ENCODE results near the gene FAM174C. TPM values are rescaled to one million over a fixed set of nuclear protein-coding genes. Genes with fewer than 3 reads are reported as not detected.

FAM174C gene
- polyA plus RNA-seq, 4 donors: 13.3 to 29.7 (median 15.8) TPM

DNA sequence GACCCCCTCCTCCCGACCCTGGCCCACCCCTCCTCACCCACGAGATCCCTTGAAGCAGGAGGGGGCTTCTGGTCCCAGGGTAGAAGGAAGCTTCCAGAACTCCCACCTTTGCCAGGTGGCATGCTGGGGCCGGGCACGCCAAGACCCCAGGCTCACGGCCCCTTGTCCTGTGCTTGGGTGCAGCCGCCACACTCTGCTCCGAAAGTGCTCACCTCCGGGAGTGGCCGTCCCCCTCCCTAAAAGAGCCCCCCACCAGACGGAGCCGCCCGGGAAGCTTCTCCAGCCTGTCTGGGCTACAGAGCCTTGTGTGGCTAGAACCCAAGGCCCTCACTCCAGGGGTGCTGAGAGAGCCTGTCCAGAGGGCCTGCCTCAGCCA is 8.6 kb downstream of the FAM174C start:
- no peak for DNase-seq (ENCODE audit: low read depth in 4 of 4, low spot score in 3 of 4)

DNA sequence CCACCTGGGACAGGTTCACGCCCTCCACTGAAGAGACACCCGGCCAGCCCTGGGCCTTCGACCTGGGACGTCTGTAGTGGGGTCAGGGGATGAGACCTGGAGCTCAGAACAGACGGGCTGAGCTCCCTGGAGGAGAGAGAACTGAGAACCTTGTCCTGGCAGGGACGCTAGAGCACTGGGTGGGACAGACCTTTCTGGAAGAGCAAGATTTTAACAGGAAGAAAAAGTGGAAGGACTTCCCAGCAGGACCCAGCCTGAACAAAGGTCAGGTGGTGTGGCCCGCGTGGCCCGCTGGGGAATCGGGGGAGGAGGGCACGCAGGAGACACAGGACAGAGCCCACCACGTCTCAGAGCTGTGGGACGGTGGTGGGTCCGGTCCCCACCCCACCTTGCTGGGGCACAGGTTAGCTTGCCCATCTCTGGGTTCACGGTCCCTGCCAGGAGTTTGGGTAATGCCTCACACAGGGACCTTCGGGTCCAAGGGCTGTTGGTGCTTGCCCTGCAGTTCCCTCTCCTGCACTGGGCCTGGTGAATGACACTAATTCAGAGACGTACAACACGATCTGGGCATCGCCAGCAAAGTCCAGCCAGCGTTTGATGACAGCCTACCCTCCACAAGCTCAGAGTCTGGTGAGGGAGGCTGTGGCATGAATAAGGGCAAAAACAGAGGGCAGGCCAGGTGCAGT is 9.1 kb downstream of the FAM174C start:
- no peak for DNase-seq (ENCODE audit: low read depth in 4 of 4, low spot score in 3 of 4)

DNA sequence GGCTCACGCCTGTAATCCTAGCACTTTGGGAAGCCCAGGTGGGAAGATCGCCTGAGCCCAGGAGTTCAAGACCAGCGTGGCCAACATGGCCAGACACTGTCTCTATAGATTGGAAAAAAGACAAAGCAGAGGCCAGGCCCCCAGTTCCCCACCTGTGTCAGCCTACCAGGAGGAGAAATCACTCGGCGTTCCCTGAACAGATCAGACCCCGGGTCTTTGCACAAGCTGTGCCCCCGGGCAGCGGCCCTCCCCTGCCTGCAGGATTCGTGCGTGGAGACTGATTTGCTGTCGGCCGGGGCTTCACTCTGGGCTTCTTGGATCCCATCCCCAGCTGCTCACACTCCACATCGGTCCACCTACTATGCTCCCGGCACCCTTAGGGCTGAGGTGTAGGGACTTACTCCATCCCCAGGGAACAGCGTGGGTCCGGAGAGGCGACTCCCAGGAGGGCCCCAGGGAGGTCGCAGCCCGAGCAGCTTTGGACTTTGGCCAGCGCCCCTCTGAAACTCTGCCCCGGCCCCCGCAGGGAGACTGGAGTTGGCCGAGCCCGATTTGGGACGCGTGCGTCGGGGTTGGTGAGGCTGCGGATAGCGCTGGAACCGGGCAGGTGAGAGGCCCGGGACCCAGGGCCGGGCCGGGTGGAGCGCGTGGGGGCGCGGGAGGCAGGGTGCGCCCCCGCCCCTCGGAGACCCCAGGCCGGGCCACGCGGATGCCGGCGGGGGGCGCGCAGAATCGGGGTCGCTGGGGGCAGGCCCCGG is 9.8 kb downstream of the FAM174C start:
- no peak for DNase-seq (ENCODE audit: low read depth in 4 of 4, low spot score in 3 of 4)

DNA sequence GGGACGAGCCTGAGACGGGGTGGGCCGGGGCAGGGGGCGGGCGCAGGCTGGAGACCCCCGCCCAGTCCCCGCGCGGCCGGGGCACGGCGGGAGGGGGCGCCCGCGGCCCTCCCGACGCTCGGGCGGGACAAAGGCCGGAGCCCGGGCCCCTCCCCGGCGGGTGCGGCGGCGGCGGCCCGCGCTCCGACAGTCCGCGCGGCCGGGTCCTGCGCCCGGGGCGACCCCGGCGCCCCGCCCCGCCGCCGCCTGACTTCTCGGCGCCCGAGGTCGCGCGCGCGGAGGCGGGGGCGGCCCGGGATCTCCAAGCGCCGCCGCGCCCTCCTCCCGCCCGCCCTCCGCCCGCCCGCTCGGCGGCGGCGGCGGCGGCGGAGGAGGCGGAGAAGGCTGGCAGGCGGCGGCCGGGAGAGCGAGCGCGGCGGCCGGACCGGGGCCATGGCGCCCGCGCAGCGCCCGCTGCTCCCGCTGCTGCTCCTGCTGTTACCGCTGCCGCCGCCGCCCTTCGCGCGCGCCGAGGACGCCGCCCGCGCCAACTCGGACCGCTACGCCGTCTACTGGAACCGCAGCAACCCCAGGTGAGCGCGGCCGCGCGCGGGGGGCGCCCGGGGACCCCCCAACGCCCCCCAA is 10.5 kb downstream of the FAM174C start, which contains the start of gene EFNA2:
Gene EFNA2, plus strand, starts transcription at position 137 of the 624 bp plus-strand sequence. Its CDS starts 296 bp downstream, at position 433.
- no peak for DNase-seq (ENCODE audit: low read depth in 4 of 4, low spot score in 3 of 4)

DNA sequence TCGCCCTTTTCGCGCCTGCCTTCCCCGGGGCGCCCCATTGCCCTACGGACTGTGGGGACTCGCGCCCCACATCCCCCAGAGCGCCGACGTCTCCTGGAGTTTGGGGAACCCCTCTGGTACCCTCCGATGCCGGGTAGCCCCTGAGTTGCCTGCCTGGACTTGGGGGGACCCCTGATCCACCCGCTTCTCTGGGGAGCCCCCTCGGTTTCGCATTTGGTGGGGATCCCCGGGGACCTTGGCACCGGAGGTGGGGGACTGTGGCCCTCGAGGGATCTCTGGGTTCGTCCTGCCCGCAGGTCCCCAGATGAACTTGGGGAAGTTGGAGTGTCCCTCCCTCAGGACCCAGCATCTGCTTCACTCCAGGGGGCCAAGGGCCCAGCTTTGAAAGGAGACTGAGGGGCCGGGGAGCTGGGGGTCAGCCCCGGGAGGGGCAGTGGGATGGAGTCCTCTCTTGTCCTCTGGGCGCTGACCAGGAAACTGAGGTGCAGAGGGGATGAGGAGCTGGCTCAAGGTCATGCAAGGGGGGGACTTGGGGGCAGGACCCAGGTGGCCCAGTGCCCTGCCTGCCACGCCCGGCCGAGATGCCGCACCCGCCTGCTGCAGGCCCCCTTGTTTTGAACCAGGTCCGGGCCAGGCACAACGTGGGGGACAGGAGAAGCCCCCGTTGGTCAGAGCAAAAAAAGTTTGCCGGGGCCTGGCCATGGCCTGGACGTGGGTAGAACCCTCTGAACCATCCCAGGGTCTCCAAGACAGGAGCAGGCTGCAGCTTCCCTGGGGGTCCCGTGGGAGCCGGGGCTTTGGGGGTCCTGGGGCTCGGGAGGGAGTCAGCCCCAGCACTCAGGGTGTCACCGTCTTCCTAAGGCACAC is 11.4 kb downstream of the FAM174C start:
- no peak for DNase-seq (ENCODE audit: low read depth in 4 of 4, low spot score in 3 of 4)

DNA sequence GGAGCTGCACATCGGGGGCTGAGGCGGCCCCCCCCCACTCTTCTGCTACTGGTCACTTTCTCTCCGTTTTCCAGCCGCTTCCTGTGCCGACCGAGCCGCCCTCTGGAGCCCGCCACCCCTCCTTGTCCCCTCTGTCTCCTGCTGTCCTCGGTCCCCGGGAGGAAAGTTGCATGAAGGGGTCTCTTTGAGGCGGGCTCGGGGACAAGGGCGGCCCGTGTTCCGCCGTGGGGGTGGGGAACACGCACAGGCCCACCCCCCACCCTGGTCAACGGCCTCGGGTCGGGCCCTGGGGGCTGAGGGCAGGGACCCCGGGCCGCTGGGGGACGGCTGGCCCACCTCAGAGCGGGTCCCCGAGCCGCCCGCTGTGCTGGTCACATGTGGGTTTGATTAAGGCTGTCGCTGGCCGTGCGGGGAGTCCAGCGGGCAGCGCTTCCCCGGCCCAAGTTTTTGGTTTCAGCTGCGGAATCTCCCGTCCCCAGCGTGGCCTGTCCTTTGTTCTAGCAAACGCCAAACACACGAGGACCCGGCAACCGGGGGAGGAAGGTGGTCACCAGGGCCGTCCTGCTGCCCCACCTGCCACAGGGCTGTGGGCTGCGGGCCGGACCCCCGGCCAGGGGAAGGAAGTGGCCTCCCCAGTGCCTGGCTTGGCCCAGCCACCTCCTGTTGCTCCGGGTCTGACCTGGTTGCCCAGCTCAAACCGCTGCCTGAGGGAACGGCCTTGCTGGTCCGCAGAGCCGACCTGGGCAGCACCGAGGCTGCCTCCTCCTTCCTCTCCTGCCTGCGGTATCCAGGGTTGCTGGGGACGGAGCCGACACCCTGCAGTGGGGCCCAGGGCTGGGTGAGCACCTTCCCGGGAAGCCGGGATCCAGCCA is 12.3 kb downstream of the FAM174C start:
- no peak for DNase-seq (ENCODE audit: low read depth in 4 of 4, low spot score in 3 of 4)

DNA sequence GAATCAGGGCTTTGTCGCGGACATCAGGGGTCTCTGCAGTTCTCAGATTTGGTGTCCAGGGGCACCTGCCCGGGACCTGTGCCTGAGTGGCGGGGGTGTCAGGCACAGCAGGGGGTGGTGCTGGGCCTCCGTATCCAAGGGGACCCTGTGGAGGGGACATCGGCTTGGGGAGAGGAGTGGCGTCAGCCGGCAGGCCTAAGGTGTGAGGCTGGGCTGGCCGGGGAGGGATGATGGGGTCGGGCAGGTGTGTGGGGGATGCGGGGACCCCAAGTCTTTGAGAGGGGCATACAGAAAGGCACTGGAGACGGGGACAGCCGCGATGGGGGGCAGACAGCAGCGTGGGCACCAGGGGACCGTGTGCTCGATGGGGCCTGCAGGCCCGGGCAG is 12.9 kb downstream of the FAM174C start:
- no peak for DNase-seq (ENCODE audit: low read depth in 4 of 4, low spot score in 3 of 4)

DNA sequence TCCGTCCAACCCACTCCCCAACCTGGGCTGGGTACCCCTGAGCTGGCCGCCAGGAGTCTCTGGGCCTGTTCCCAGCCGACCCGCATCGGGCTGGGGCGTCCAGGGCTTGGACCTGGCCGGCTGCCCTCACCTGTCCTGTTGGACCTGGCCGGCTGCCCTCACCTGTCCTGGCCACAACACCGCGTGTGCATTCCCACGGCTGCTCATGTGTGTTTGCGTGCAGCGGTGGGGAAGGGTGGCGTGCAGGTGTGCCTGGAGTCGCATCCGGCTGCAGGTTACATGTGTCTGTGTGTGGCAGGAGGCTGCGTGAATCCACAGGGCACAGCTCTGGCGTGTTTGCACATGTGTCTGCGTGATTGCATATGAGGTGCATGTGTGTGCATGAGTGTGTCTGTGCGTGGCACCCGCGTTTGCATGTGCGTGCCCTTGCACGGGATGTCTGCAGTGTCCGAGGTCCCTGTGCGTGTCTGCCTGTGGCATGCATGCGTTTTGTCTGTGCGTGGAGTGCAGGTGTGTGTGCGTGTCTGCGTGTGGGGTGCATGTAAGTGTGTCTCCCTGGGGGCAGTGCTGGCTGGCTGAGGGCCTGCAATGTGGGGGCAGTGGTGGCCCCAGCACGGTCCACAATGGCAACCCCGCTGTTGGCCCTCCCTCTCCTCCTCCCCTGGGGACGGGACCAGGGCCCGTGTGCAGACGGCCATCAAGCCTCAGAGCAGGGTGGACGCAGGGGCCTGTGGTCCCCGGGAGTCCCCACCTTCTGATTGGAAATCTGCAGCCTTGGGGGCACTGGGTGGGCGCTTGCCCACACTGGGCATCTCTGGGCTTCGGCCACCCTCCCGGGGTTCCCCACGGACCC is 13.7 kb downstream of the FAM174C start:
- DNase-seq (ENCODE audit: low read depth in 4 of 4, low spot score in 3 of 4): no peak

DNA sequence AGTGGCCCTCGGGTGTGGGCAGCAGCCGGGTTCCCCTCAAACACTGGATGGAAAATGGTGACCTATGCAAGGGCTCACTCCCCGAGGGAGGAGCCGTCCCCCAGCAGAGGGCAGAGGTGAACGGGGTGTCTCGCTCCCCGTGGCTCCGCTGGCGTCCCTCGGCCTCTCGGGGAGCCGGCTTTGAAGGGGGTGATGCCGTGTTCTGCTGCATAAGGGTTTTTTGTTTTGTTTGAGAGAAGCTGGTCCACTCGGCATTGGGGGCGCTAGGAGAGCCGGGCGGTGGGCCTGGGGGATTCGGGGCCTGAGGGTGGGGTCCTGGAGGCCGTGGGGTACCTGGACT is 14.3 kb downstream of the FAM174C start:
- DNase-seq (ENCODE audit: low read depth in 4 of 4, low spot score in 3 of 4): no peak

DNA sequence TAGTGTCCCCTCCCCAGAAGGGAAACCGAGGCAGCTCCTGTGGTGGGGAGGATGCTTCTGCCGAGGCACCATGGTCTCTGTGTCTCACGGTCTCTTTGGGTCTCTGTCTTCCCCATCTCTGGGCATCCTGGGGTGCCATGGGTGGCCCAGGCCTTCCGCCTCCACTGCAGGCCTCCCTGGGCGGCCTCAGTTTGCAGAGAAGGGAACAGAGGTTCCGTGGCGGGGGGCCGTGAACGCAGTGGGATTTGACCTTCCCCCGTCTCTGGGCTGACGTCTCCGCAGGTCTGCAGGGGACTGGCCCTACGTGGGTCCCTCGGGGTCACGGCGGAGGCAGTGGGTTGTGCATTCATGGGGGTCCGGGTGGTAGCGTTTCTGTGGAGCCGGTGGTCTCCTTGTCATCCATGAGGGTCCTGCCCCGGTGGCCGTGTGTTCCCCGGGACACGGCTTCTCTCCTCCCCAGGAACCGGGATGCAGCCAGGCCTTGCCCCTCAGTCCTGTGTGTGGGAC is 14.9 kb downstream of the FAM174C start:
- DNase-seq (ENCODE audit: low read depth in 4 of 4, low spot score in 3 of 4): no peak

DNA sequence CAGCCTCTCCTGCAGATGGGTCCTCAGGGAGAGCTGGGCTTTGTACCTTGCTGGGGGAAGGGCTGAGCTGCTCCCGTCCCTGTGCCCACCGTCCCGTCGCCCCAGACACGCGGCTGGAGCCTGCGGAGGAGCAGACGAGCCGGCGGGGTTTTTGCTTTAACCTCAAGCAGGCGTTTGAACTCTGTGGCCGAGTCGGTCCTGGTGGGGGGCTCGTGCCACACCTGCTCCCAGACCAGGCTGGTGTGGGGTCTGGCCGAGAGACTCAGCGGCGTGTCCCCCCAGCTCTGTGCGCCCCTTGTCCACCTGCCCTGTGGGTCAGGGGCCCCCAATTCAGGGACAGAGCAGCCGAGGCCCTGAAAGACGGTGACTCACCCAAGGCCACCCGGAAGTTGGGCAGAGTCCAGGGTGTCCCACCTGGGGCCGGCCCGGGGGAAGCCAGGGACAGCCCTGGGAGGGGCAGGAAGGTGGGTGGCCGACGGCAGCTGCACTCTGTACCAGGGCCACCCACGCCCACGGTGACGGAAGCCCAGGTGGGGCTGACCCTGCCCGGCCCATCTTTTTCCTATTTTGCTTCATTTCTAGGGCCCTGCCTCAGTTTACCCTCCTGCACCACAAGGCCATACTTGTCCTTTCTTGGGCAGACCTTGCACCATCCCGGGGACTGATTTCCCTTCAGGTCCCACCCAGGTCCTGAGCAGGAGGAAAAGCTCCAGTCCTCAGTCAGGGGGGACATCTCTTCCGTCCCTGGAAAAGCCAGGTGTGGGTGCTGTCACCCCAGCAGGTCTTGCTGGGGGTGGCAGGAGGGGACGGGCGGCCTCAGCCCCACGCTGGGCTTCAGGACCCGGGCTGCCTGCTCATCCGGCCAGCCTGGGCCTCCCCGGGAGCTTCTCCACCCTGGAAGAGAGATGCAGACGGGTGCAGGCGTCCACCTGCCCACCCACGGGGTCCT is 15.6 kb downstream of the FAM174C start:
- no peak for DNase-seq (ENCODE audit: low read depth in 4 of 4, low spot score in 3 of 4)

DNA sequence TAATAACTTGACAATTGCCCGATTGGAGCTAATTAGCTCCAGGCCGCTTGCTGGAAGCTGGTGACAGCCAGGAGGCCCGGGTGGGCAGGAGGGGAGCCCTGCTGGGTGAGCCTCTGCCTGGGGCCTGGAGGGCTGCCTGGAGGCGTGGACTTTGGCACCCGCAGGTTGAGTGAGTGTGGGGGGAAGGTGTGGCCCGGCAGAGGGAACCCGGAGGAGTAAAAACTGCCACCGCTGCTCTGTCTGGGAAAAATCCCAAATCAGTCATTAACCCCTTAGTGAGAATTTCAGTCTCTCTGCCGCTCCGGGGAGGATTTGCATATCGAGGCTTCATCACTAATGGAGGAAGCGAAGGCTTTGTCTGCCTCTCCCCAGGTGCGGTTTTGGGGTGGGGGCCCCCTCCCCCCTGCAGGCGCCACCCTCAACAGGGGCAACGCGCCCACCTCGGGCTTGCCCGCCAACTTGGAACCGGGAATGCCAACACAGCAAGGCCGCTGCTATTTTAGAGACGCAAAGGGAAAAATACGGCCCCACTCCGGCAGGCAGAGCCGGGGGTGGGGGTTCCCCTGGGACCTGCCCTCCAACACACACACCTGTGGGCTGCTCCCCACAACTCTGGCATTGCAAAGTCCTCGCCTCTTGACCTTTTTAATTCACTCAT is 16.6 kb downstream of the FAM174C start:
- DNase-seq (ENCODE audit: low read depth in 4 of 4, low spot score in 3 of 4): no peak

DNA sequence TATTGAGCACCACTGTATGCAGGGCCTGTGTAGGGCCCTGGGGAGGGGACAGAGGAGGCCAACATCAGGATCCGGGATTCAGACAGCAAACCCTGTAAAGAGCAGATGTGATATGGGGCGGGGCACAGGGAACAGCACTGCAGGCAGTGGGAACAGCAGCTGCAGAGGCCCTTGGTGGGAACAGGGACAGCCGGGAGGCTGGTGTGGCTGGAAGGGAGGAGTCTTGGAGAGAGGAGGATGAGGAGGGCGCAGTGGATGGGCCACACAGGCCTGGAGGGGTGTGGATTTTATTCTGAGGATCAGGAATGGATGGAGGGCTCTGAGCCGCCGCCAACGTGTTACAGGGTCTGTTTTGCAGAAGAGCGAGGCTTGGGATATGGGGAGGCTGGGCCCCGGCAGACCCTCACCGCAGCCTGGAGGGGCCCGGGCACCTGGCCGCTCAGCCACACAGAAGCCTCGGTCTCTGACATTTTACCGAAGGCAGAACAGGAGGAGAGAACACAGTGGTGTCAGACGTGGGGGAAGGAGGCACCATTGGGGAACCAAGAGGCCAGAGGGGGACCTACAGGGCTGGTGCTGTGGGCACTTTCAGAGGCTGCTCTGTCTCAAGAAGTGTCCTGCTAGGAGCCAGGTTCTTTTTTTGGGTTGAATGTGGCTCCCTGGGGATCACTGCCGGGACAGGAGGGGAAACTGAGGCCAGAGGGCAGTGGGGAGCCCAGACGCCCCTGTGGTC is 17.3 kb downstream of the FAM174C start:
- no peak for DNase-seq (ENCODE audit: low read depth in 4 of 4, low spot score in 3 of 4)

DNA sequence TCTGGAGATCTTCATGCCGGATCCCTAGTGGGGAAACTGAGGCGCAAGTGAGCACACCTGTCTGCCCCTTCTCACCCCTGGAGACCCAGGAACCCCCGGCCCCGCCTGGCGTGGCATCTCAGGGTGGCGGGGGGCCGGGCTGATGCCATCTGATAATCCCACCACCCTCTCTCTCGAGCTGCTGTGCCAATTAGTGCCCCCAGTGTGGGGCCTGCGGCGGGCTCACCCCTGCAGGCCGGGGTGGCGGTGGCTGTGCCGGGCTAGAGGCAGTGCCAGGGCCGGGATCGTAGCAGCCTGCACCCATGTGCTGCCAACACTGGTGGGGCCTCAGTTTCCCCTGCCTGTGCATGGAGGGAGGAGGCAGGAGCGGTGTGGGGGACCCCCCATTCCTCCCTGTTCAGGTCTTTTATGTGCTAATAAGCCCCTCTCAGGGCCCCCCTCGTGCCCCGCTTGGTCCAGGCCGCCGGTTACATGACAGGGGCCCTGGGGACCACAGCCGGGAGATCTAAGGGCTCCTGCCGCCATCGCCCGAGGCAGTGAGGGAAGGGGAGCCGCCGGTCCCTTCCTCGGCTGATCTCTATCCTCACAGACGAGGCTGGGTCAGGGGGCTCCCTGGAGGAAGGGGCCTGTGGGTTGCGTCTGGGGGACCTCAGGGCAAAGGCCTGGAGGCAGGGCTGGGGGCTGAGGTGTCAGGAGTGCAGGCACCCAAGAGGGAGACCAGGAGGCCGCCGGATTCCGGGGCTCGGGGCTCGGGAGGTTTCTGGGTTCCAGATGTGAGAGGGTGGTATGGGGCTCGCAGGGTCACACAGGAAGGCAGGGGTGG is 18.7 kb downstream of the FAM174C start:
- DNase-seq (ENCODE audit: low read depth in 4 of 4, low spot score in 3 of 4): no peak

DNA sequence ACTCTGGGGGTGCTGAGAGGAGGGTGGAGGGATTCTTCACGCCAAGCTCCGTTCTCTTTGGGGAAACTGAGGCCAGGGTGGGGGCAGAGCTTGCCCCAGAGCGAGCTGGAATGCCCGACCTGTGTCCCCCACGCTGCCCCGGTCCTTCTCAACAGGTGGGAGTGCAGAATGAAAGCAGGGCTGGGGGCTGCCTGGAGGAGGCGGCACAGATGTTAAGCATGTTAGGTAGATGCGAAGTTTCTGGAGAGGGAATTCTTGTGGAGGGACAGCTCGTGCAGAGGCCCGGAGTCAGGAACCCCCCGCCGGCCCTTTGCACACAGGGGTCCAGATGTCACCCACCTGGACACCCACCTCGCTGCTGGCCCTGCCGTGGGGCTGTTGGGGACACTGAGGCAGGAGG is 19.4 kb downstream of the FAM174C start:
- no peak for DNase-seq (ENCODE audit: low read depth in 4 of 4, low spot score in 3 of 4)
